K562 (cell line): ENCODE data around the gene RACGAP1. TPM values are rescaled to one million over a fixed set of nuclear protein-coding genes. Genes with fewer than 3 reads are reported as not detected.
A peak's percentile ranks its signal among the peaks of the same experiment; 100 is the strongest.

Experiments
- HDAC3 ChIP-seq: fragments of 450-650 bp; IDR thresholded peaks from 2 replicates; pipeline ENCODE4 v1.6.1; 2018; ENCODE audit warnings: borderline replicate concordance, mild to moderate bottlenecking, moderate library complexity; ENCODE audit not compliant: partially characterized antibody
- JUND ChIP-seq, 2 experiments: IDR thresholded peaks; 2 replicates in 1 of 2; 3 replicates in 1 of 2; pipeline ENCODE4 v1.6.1; 2011; ENCODE audit warnings: borderline replicate concordance in 2 of 2, low read depth in 2 of 2, low read length in 2 of 2, improper control_type of control experiment in 1 of 2, missing biosample characterization in 1 of 2, missing genetic modification characterization in 1 of 2, missing genetic modification reagents in 1 of 2
- LCOR ChIP-seq: sonication (generic); formaldehyde crosslinking; IDR thresholded peaks from 2 replicates; pipeline ENCODE4 v1.8.0; 2022; ENCODE audit warnings: mild to moderate bottlenecking, missing genetic modification reagents
- MYC ChIP-seq, 2 experiments: fragments of 250-450 bp in 1 of 2; sonication (Bioruptor Pico) in 1 of 2; IDR thresholded peaks; 2 replicates each; pipeline versions ENCODE4 v1.5.1 to v1.6.1; 2012 to 2021; ENCODE audit warnings: low read depth in 2 of 2, borderline replicate concordance in 1 of 2, improper control_type of control experiment in 1 of 2, low read length in 1 of 2, mild to moderate bottlenecking in 1 of 2, moderate library complexity in 1 of 2
- PHF21A ChIP-seq: fragments of 450-650 bp; IDR thresholded peaks from 2 replicates; pipeline ENCODE4 v1.6.1; 2017; ENCODE audit warnings: low read depth, borderline replicate concordance
- PHTF2 ChIP-seq: fragments of 250-450 bp; sonication (Bioruptor Pico); IDR thresholded peaks from 2 replicates; pipeline ENCODE4 v1.5.0; 2021; ENCODE audit warnings: mild to moderate bottlenecking
- SAFB ChIP-seq: fragments of 200-400 bp; formaldehyde crosslinking; IDR thresholded peaks from 2 replicates; pipeline ENCODE4 v1.6.1; 2017; ENCODE audit warnings: low read depth, low read length, borderline replicate concordance
- STAG1 ChIP-seq: sonication (generic); formaldehyde crosslinking; IDR thresholded peaks from 2 replicates; pipeline ENCODE4 v1.5.0; 2020; ENCODE audit warnings: missing genetic modification reagents, borderline replicate concordance
- ZBTB7A ChIP-seq: IDR thresholded peaks from 2 replicates; pipeline ENCODE4 v1.6.1; 2011; ENCODE audit warnings: low read depth, mild to moderate bottlenecking, low read length, moderate library complexity, borderline replicate concordance; ENCODE audit not compliant: control insufficient read depth
- ZNF232 ChIP-seq: sonication (generic); formaldehyde crosslinking; IDR thresholded peaks from 2 replicates; pipeline ENCODE4 v1.8.0; 2022; ENCODE audit warnings: mild to moderate bottlenecking, missing genetic modification reagents
- ZNF644 ChIP-seq: fragments of 200-800 bp; sonication (Bioruptor generic); IDR thresholded peaks from 2 replicates; pipeline ENCODE4 v1.6.1; 2016; ENCODE audit warnings: low read depth, missing genetic modification characterization, missing compliant biosample characterization
- polyA plus RNA-seq, 8 experiments: library from polyadenylated mRNA; depleted of rRNA in 4 of 8; stranded (reverse) in 5 of 8; unstranded in 3 of 8; fragments of >200 nt; fragmentation: Nextera tagmentation in 2 of 8; fragmentation: Illumina TruSeq in 1 of 8; extraction: Ambion mirVana in 2 of 8; extraction: Trizol in 1 of 8; gene quantifications; 2 replicates each; pipeline versions ENCODE4 v1.2.1 to v1.2.3, GENCODE V29; 2011 to 2014; ENCODE audit warnings: inconsistent platforms in 1 of 8, missing spikeins in 1 of 8
- total RNA-seq, 7 experiments: library from RNA; depleted of rRNA in 6 of 7; stranded (reverse); fragments of >200 nt in 6 of 7; fragmentation: Illumina TruSeq in 2 of 7; extraction: Trizol in 2 of 7; gene quantifications; 2 replicates each; pipeline versions ENCODE4 v1.2.1 to v1.2.3, GENCODE V29; 2011 to 2021; ENCODE audit warnings: low replicate concordance in 1 of 7
- TF ChIP-seq, protein P1 (sequence below): sonication (generic); formaldehyde crosslinking; IDR thresholded peaks from 2 replicates; pipeline ENCODE4 v1.8.0; 2022; ENCODE audit warnings: mild to moderate bottlenecking, missing genetic modification reagents
- TF ChIP-seq, protein P2 (sequence below): fragments of 450-650 bp; IDR thresholded peaks from 2 replicates; pipeline ENCODE4 v1.7.1; 2018; ENCODE audit warnings: mild to moderate bottlenecking, low read depth; ENCODE audit not compliant: partially characterized antibody
- TF ChIP-seq, protein P3 (sequence below): sonication (generic); formaldehyde crosslinking; IDR thresholded peaks from 2 replicates; pipeline ENCODE4 v1.8.1; 2023; ENCODE audit warnings: mild to moderate bottlenecking, missing genetic modification reagents

RACGAP1 gene
- total and polyA plus RNA-seq, 9 of the 15 experiments (the other 6 are each of a cell fraction or from before 2014, with no cell fraction given), result 56.4 to 92.9 (median 71.8) TPM

DNA sequence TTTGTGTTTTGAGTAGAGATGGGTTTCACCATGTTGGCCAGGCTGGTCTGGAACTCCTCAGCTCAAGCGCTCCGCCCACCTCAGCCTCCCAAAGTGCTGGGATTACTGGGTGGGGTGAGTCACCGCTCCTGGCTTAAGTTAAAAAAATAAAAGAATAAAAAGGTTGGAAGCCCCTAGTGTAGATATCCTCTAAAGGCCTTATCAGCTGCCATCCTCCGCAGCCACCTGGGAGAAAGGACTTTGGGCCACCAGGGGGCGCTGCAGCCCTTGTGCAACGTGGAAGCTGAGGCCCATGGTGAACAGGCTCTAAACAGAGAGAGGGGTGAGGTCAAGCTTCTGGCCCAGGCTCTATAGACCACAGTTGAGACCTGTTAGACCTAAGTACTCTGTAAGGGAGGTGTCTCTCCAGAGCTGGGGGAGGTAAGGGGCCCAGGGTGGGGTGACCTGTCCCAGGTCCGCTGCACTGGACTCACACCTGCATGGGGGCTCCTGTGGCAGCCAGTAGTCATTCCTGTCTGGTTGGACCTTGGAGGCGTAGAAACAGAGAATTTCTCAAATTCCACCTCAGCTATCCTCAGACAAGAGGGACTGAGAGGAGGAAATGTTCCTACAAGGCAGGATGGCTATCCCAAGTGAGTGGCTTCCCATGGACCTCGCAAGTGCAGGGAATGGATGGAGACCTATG, 14.0 kb upstream of the RACGAP1 start (continued):
- TF ChIP-seq PHTF2 (CRISPR knock-in tag) (no peak), ZNF644 (no peak), STAG1 (peak; percentile 24; the same call in 1 of the 2 replicates), ZBTB7A (no peak), JUND (IDR thresholded peaks at IDR 0.05; ENCODE audit: borderline replicate concordance, low read depth, low read length) (peak; percentile 71; the same call in 1 of the 2 replicates), JUND (tag; IDR thresholded peaks at IDR 0.05; ENCODE audit: borderline replicate concordance, low read depth, low read length) (peak; percentile 55; the same call in 1 of the 3 replicates), MYC (IDR thresholded peaks at IDR 0.05; ENCODE audit: low read depth, low read length) (peak; percentile 74), MYC (CRISPR knock-in tag; IDR thresholded peaks at IDR 0.05; ENCODE audit: borderline replicate concordance, low read depth) (no peak), HDAC3 (no peak), SAFB (no peak), LCOR (CRISPR knock-in tag) (0 out of 2 replicates have a peak, but pooled peaks have one; percentile 42), PHF21A (0 out of 2 replicates have a peak, but pooled peaks have one; percentile 28), ZNF232 (no peak)
- TF ChIP-seq, protein P1, sequence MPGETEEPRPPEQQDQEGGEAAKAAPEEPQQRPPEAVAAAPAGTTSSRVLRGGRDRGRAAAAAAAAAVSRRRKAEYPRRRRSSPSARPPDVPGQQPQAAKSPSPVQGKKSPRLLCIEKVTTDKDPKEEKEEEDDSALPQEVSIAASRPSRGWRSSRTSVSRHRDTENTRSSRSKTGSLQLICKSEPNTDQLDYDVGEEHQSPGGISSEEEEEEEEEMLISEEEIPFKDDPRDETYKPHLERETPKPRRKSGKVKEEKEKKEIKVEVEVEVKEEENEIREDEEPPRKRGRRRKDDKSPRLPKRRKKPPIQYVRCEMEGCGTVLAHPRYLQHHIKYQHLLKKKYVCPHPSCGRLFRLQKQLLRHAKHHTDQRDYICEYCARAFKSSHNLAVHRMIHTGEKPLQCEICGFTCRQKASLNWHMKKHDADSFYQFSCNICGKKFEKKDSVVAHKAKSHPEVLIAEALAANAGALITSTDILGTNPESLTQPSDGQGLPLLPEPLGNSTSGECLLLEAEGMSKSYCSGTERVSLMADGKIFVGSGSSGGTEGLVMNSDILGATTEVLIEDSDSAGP (CRISPR knock-in tag), result no peak
- TF ChIP-seq, protein P2, sequence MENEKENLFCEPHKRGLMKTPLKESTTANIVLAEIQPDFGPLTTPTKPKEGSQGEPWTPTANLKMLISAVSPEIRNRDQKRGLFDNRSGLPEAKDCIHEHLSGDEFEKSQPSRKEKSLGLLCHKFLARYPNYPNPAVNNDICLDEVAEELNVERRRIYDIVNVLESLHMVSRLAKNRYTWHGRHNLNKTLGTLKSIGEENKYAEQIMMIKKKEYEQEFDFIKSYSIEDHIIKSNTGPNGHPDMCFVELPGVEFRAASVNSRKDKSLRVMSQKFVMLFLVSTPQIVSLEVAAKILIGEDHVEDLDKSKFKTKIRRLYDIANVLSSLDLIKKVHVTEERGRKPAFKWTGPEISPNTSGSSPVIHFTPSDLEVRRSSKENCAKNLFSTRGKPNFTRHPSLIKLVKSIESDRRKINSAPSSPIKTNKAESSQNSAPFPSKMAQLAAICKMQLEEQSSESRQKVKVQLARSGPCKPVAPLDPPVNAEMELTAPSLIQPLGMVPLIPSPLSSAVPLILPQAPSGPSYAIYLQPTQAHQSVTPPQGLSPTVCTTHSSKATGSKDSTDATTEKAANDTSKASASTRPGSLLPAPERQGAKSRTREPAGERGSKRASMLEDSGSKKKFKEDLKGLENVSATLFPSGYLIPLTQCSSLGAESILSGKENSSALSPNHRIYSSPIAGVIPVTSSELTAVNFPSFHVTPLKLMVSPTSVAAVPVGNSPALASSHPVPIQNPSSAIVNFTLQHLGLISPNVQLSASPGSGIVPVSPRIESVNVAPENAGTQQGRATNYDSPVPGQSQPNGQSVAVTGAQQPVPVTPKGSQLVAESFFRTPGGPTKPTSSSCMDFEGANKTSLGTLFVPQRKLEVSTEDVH, result peak; percentile 27
- TF ChIP-seq, protein P3, sequence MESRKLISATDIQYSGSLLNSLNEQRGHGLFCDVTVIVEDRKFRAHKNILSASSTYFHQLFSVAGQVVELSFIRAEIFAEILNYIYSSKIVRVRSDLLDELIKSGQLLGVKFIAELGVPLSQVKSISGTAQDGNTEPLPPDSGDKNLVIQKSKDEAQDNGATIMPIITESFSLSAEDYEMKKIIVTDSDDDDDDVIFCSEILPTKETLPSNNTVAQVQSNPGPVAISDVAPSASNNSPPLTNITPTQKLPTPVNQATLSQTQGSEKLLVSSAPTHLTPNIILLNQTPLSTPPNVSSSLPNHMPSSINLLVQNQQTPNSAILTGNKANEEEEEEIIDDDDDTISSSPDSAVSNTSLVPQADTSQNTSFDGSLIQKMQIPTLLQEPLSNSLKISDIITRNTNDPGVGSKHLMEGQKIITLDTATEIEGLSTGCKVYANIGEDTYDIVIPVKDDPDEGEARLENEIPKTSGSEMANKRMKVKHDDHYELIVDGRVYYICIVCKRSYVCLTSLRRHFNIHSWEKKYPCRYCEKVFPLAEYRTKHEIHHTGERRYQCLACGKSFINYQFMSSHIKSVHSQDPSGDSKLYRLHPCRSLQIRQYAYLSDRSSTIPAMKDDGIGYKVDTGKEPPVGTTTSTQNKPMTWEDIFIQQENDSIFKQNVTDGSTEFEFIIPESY, result 0 out of 2 replicates have a peak, but pooled peaks have one; percentile 43
